ENCODE measurements around the gene CEP104.

- TF ChIP-seq CTCF (IDR thresholded peaks at IDR 0.05; ENCODE audit: poor library complexity), result no peak
- no peak for TF ChIP-seq EZH2 (IDR thresholded peaks at IDR 0.05; ENCODE audit: borderline replicate concordance)
These were observed 28.6 kb downstream of the CEP104 start for GRCh38 chr1:3828391-3828790.
